ENCODE data around the gene GSTK1.

GRCh38 chr7:143283381-143283780, 20.1 kb downstream of the GSTK1 start:
- TF ChIP-seq EZH2 (IDR thresholded peaks at IDR 0.05; ENCODE audit: low read depth, low read length, severe bottlenecking) (no peak), EP300 (IDR thresholded peaks at IDR 0.05; ENCODE audit: borderline replicate concordance in 1 of 2, low read depth in 2 of 2, low read length in 2 of 2) (no peak), POLR2AphosphoS5 (IDR thresholded peaks at IDR 0.05; ENCODE audit: low read depth, low read length) (no peak), POLR2A (IDR thresholded peaks at IDR 0.05; ENCODE audit: control extremely low read depth in 1 of 2, low read depth in 2 of 2, low read length in 2 of 2) (no peak), CEBPB (IDR thresholded peaks at IDR 0.05; ENCODE audit: low read depth, low read length) (no peak), RFX5 (IDR thresholded peaks at IDR 0.05; ENCODE audit: borderline replicate concordance, low read depth, low read length) (no peak), HDAC6 (IDR thresholded peaks at IDR 0.05; ENCODE audit: low read depth, low read length) (no peak), E2F6 (IDR thresholded peaks at IDR 0.05) (no peak), TAF1 (IDR thresholded peaks at IDR 0.05; ENCODE audit: low read depth, low read length) (no peak), SIRT6 (IDR thresholded peaks at IDR 0.05; ENCODE audit: low read length) (no peak), CHD2 (IDR thresholded peaks at IDR 0.05; ENCODE audit: low read length) (no peak), NRF1 (IDR thresholded peaks at IDR 0.05; ENCODE audit: low read depth, low read length) (no peak)
- TF ChIP-seq, protein P1, sequence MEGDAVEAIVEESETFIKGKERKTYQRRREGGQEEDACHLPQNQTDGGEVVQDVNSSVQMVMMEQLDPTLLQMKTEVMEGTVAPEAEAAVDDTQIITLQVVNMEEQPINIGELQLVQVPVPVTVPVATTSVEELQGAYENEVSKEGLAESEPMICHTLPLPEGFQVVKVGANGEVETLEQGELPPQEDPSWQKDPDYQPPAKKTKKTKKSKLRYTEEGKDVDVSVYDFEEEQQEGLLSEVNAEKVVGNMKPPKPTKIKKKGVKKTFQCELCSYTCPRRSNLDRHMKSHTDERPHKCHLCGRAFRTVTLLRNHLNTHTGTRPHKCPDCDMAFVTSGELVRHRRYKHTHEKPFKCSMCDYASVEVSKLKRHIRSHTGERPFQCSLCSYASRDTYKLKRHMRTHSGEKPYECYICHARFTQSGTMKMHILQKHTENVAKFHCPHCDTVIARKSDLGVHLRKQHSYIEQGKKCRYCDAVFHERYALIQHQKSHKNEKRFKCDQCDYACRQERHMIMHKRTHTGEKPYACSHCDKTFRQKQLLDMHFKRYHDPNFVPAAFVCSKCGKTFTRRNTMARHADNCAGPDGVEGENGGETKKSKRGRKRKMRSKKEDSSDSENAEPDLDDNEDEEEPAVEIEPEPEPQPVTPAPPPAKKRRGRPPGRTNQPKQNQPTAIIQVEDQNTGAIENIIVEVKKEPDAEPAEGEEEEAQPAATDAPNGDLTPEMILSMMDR (IDR thresholded peaks at IDR 0.05; ENCODE audit: control extremely low read depth in 1 of 3, insufficient read depth in 1 of 3, low read depth in 1 of 3, low read length in 3 of 3): no peak
- TF ChIP-seq, protein P2, sequence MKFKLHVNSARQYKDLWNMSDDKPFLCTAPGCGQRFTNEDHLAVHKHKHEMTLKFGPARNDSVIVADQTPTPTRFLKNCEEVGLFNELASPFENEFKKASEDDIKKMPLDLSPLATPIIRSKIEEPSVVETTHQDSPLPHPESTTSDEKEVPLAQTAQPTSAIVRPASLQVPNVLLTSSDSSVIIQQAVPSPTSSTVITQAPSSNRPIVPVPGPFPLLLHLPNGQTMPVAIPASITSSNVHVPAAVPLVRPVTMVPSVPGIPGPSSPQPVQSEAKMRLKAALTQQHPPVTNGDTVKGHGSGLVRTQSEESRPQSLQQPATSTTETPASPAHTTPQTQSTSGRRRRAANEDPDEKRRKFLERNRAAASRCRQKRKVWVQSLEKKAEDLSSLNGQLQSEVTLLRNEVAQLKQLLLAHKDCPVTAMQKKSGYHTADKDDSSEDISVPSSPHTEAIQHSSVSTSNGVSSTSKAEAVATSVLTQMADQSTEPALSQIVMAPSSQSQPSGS (IDR thresholded peaks at IDR 0.05; ENCODE audit: low read length): no peak
